Stimulated activated naive CD8-positive, alpha-beta T cell treated with anti-CD3 and anti-CD28 coated beads, Interleukin-15, Interleukin-2, amounts not matched to agents 100 ng/mL and 50 ng/mL, for 24 hours (primary cell): ENCODE data around the gene TCF7L2.

ENCODE experiments used
- H3K27ac Mint-ChIP-seq: one replicate; pipeline ENCODE4 v1.8.0; 2021; ENCODE audit warnings: mild to moderate bottlenecking, mixed read lengths
- H3K27me3 Mint-ChIP-seq: one replicate; pipeline ENCODE4 v1.8.0; 2021; ENCODE audit warnings: mixed read lengths
- H3K36me3 Mint-ChIP-seq: one replicate; pipeline ENCODE4 v1.8.0; 2021; ENCODE audit warnings: low read depth, mixed read lengths
- H3K4me1 Mint-ChIP-seq: one replicate; pipeline ENCODE4 v1.8.0; 2021; ENCODE audit warnings: low read depth, mixed read lengths
- H3K4me3 Mint-ChIP-seq: one replicate; pipeline ENCODE4 v1.8.0; 2021; ENCODE audit warnings: mild to moderate bottlenecking, mixed read lengths
- H3K9me3 Mint-ChIP-seq: one replicate; pipeline ENCODE4 v1.8.0; 2021; ENCODE audit warnings: mixed read lengths

The TCF7L2 gene

DNA sequence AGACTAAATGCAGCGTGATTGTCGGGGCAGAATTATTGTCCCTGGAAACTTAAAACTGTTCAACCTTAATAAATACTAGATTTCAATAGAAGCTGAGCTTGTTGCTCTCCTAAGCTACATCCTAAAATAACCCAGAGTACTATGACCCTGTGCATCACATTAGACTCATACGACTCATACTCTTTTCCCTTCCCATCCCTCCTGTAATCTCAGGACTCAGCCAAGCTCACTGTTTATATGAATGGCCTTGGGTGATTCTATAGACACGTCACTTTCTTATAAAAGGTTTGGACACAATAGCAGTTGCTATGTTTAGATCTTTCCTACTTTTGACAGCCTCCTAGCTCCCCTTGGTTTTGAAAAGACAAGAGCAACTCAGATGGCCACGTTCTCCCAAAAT, 17.2 kb downstream of the TCF7L2 start:
- Mint-ChIP-seq H3K4me1 (no peaks in the 10 kb centered on the region), H3K4me3 (no peak overlapping the region), H3K9me3 (no peaks in the 10 kb centered on the region), H3K36me3 (peaks cover under 1% of the 10 kb centered on the region), H3K27ac (no peak overlapping the region), H3K27me3 (peaks cover 53% of the 10 kb centered on the region)

GRCh38 chr10:112969131-112969530, 19.1 kb downstream of the TCF7L2 start:
- Mint-ChIP-seq H3K27ac (no peak overlapping the region), H3K9me3 (no peaks in the 10 kb centered on the region), H3K4me3 (no peak overlapping the region), H3K4me1 (no peaks in the 10 kb centered on the region), H3K36me3 (no peaks in the 10 kb centered on the region), H3K27me3 (peaks cover 61% of the 10 kb centered on the region)

DNA sequence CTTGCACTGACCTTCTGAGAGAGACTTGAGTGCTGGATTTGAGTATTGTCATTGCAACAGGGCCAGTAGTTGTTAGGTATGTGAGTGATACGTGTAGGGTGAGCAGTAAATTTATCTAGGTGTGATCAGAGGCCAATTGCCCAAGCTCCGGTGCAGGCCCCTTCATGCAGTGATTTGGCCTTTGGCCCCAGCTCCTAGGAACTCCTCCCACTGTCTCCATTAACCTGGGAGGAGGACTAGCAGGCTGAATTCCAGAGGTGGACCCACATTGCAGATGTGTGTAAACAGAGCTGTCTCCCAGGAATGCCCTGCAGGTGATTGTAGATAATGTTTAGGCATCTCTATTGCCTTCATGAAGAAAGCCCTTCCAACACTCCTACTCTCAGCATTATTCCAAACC, 19.5 kb downstream of the TCF7L2 start:
- H3K4me3 Mint-ChIP-seq = no peak overlapping the region
- H3K27me3 Mint-ChIP-seq = peaks cover 60% of the 10 kb centered on the region
- no peaks in the 10 kb centered on the region for H3K36me3 Mint-ChIP-seq
- no peak overlapping the region for H3K27ac Mint-ChIP-seq
- H3K9me3 Mint-ChIP-seq = no peaks in the 10 kb centered on the region
- no peaks in the 10 kb centered on the region for H3K4me1 Mint-ChIP-seq

GRCh38 chr10:112970021-112970420, 20.0 kb downstream of the TCF7L2 start:
- Mint-ChIP-seq H3K9me3 (no peaks in the 10 kb centered on the region), H3K27me3 (peaks cover 59% of the 10 kb centered on the region), H3K4me3 (no peak overlapping the region), H3K27ac (no peak overlapping the region), H3K4me1 (no peaks in the 10 kb centered on the region), H3K36me3 (no peaks in the 10 kb centered on the region)

DNA sequence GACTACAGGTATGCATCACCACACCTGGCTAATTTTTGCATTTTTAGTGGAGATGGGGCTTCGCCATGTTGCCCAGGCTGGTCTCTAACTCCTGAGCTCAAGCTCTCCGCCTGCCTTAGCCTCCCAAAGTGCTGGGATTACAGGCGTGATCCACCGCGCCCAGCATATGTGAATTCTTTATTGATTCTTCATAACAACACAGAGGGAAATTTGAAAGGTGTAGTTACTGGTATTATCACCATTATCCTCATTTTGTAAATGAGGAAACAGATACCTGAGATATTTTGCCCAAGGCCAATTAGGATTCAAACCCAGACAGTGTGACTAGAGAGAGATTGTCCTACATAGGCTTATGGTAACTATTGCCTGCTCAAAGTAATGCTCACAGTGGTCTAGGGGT, 22.6 kb downstream of the TCF7L2 start:
- Mint-ChIP-seq H3K36me3 (peaks cover 6% of the 10 kb centered on the region), H3K27me3 (peaks cover 66% of the 10 kb centered on the region)

GRCh38 chr10:112973046-112973445, 23.0 kb downstream of the TCF7L2 start:
- Mint-ChIP-seq H3K27ac (no peak overlapping the region), H3K9me3 (no peaks in the 10 kb centered on the region), H3K27me3 (peaks cover 70% of the 10 kb centered on the region), H3K4me1 (no peaks in the 10 kb centered on the region), H3K36me3 (peaks cover 8% of the 10 kb centered on the region), H3K4me3 (no peak overlapping the region)

More for the DNA sequence above, 22.6 kb downstream of the TCF7L2 start:
- no peak overlapping the region for H3K4me3 Mint-ChIP-seq
- no peak overlapping the region for H3K27ac Mint-ChIP-seq
- H3K9me3 Mint-ChIP-seq = no peaks in the 10 kb centered on the region
- no peaks in the 10 kb centered on the region for H3K4me1 Mint-ChIP-seq

DNA sequence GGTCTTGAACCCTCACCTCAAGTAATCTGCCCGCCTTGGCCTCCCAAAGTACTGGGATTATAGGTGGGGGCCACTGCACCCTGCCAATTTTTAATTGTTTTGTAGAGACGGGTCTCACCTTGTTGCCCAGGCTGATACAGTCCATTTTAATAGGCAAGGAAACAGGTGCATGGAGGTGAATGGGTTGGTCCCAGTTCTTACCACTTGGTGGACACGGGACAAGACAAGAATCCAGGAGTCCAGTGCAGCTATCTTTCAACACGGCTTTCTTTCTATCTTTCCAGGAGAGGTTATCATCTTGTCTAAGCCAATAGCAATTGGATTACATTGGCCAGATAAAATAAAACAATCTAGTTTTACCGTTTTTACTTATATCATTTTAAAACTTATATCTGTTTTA, 23.8 kb downstream of the TCF7L2 start:
- Mint-ChIP-seq H3K27me3 (peaks cover 74% of the 10 kb centered on the region), H3K36me3 (peaks cover 8% of the 10 kb centered on the region), H3K4me3 (no peak overlapping the region), H3K9me3 (no peaks in the 10 kb centered on the region), H3K4me1 (no peaks in the 10 kb centered on the region), H3K27ac (no peak overlapping the region)

GRCh38 chr10:112977426-112977898, 27.4 kb downstream of the TCF7L2 start:
- H3K27me3 Mint-ChIP-seq = peaks cover 68% of the 10 kb centered on the region
- no peaks in the 10 kb centered on the region for H3K9me3 Mint-ChIP-seq
- peaks cover 8% of the 10 kb centered on the region for H3K36me3 Mint-ChIP-seq
- peaks cover 15% of the 10 kb centered on the region for H3K4me1 Mint-ChIP-seq
- no peak overlapping the region for H3K27ac Mint-ChIP-seq
- no peak overlapping the region for H3K4me3 Mint-ChIP-seq

GRCh38 chr10:112979927-112980326, 29.9 kb downstream of the TCF7L2 start:
- Mint-ChIP-seq H3K27ac (no peak overlapping the region), H3K9me3 (no peaks in the 10 kb centered on the region), H3K36me3 (peaks cover 8% of the 10 kb centered on the region), H3K27me3 (peaks cover 76% of the 10 kb centered on the region), H3K4me1 (peaks cover 18% of the 10 kb centered on the region), H3K4me3 (no peak overlapping the region)

DNA sequence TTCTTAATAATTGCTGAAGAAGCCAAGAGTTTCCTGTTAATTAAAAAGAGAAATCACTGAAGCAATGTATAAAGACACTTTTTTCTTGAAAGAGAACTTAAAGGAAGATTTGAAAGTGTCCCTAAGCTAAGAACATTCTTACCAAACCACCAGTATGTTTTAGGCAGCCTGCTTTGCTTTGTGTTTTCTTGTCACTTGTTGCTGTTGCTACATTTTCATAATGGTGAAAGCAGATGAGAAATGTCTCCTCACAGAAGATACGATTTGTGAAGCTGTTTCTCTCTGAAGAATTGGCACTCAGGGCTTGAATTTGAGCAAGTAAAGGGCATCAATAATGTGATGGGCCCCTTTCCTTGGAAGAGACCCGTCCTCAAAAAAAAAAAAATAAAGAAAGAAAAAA, 30.9 kb downstream of the TCF7L2 start:
- Mint-ChIP-seq H3K4me3 (no peak overlapping the region), H3K36me3 (peaks cover 8% of the 10 kb centered on the region), H3K27me3 (peaks cover 75% of the 10 kb centered on the region), H3K9me3 (no peaks in the 10 kb centered on the region), H3K4me1 (peaks cover 27% of the 10 kb centered on the region), H3K27ac (no peak overlapping the region)

DNA sequence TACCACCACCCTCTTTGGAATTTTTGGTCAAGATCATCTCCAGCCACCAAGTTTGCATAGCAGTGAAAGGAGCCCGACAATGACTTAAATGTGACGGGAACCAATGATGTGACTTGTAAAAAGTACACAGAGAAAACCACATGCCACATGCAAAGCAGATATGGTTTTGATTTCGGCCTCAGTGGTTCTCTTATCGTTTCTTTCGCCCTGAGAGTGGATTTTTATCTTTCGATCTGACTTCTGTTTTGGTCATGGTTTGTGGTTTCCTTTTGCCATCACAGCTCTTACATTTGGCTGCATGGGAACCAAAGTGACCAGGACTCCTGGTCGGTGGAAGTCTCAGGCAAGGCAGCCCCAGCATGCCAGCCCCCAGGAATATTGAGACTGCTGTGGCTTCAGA, 31.5 kb downstream of the TCF7L2 start:
- Mint-ChIP-seq H3K4me3 (peak overlapping the region; percentile 65), H3K4me1 (peaks cover 33% of the 10 kb centered on the region), H3K27me3 (peaks cover 72% of the 10 kb centered on the region), H3K36me3 (peaks cover 8% of the 10 kb centered on the region), H3K27ac (peak overlapping the region; percentile 80), H3K9me3 (no peaks in the 10 kb centered on the region)

- H3K4me3 Mint-ChIP-seq = no peak overlapping the region
- H3K36me3 Mint-ChIP-seq = no peaks in the 10 kb centered on the region
- H3K4me1 Mint-ChIP-seq = peaks cover 46% of the 10 kb centered on the region
- no peaks in the 10 kb centered on the region for H3K9me3 Mint-ChIP-seq
- peaks cover 74% of the 10 kb centered on the region for H3K27me3 Mint-ChIP-seq
- H3K27ac Mint-ChIP-seq = no peak overlapping the region
Observed at GRCh38 chr10:112983444-112984056, 33.5 kb downstream of the TCF7L2 start.

GRCh38 chr10:112984756-112985155, 34.7 kb downstream of the TCF7L2 start:
- Mint-ChIP-seq H3K36me3 (no peaks in the 10 kb centered on the region), H3K27me3 (peaks cover 76% of the 10 kb centered on the region), H3K4me1 (peaks cover 46% of the 10 kb centered on the region), H3K27ac (no peak overlapping the region), H3K9me3 (no peaks in the 10 kb centered on the region), H3K4me3 (no peak overlapping the region)

GRCh38 chr10:112985690-112986543, 35.9 kb downstream of the TCF7L2 start:
- Mint-ChIP-seq H3K36me3 (no peaks in the 10 kb centered on the region), H3K4me1 (peaks cover 44% of the 10 kb centered on the region), H3K27me3 (peaks cover 72% of the 10 kb centered on the region), H3K27ac (no peak overlapping the region), H3K9me3 (no peaks in the 10 kb centered on the region), H3K4me3 (peak overlapping the region; percentile 24)

- H3K27ac Mint-ChIP-seq = no peak overlapping the region
- no peaks in the 10 kb centered on the region for H3K36me3 Mint-ChIP-seq
- H3K27me3 Mint-ChIP-seq = peaks cover 72% of the 10 kb centered on the region
- no peaks in the 10 kb centered on the region for H3K9me3 Mint-ChIP-seq
- H3K4me3 Mint-ChIP-seq = peak overlapping the region; percentile 24
- H3K4me1 Mint-ChIP-seq = peaks cover 37% of the 10 kb centered on the region
Observed at GRCh38 chr10:112986544-112987190, 36.6 kb downstream of the TCF7L2 start.
